Spleen (tissue), 3 donors: ENCODE data around the gene TUBGCP6.

Experiments used
- POLR2A ChIP-seq, 3 donors: fragments of 450-650 bp; IDR thresholded peaks; one replicate each; pipeline ENCODE4 v1.5.1; 2017; ENCODE audit warnings: antibody characterized with exemption in 3 of 3, mild to moderate bottlenecking in 1 of 3
- POLR2AphosphoS5 ChIP-seq, 3 donors: sonication (generic); formaldehyde crosslinking; IDR thresholded peaks; one replicate each; pipeline ENCODE4 v1.5.1; 2017; ENCODE audit warnings: antibody characterized with exemption in 3 of 3

DNA sequence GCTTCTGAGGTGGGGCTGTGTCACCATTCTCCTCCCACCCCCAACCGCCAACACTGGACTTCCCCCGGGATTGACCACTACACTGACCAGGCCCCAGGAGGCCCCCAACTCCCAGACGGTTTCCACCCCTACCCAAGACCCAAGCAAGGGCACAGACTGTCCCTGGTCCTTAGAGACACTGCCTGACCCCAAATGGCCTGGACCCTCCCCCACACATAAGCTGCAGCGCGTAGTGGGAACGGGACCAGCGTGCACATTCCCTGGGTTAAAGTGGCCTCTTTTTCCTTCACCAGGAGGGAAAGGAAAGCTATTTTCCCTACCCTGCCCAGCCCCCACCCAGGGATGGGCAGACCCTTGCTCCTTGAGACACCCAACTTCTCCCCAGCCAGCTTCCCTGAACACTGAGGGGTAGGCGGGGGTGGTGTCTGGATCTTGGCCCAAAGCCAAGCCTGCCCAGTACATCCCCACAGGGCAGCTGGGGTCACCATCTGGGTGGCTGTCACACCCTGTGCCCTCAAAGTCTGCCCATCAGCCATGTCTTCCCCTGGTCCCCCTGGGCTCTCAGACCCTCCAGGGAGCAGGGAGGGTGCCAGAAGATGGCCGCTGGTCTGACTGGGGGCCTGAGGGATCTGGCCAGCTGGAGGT lies 18.3 kb upstream of the TUBGCP6 start:
- no peak for TF ChIP-seq POLR2A (IDR thresholded peaks at IDR 0.05)
- TF ChIP-seq POLR2AphosphoS5 (IDR thresholded peaks at IDR 0.05), result peak in 1 of 3 donors; percentile 8
